Dendritic cell treated with granulocyte-macrophage colony-stimulating factor and Interleukin-4, amounts not matched to agents 40 ng/mL and 50 ng/mL, for 4 days (primary cell): ENCODE results near the gene BBX.

Experiments
- H3K27ac Mint-ChIP-seq: one replicate; pipeline ENCODE4 v1.8.0; 2022; ENCODE audit warnings: mild to moderate bottlenecking, mixed read lengths
- H3K27me3 Mint-ChIP-seq: one replicate; pipeline ENCODE4 v1.8.0; 2022; ENCODE audit warnings: mild to moderate bottlenecking, mixed read lengths
- H3K36me3 Mint-ChIP-seq: one replicate; pipeline ENCODE4 v1.8.0; 2022; ENCODE audit warnings: low read depth, mixed read lengths
- H3K4me1 Mint-ChIP-seq: one replicate; pipeline ENCODE4 v1.8.0; 2022; ENCODE audit warnings: low read depth, mixed read lengths
- H3K4me3 Mint-ChIP-seq: one replicate; pipeline ENCODE4 v1.8.0; 2022; ENCODE audit warnings: mild to moderate bottlenecking, moderate library complexity, mixed read lengths
- H3K9me3 Mint-ChIP-seq: one replicate; pipeline ENCODE4 v1.8.0; 2022; ENCODE audit warnings: mixed read lengths
- intact Hi-C: fragments of 100-400 bp; cut with micrococcal nuclease; formaldehyde crosslinking; loops from one replicate; pipeline ENCODE4 v1.15.0; 2022

The BBX gene

GRCh38 chr3:107745354-107745753 lies 222.6 kb downstream of the BBX start:
- Mint-ChIP-seq H3K27me3 (no peaks in the 10 kb centered on the region), H3K9me3 (no peaks in the 10 kb centered on the region), H3K27ac (no peak overlapping the region), H3K36me3 (no peaks in the 10 kb centered on the region), H3K4me1 (peaks cover 5% of the 10 kb centered on the region), H3K4me3 (no peak overlapping the region)
- intact Hi-C loops = no loop called here

- no peak overlapping the region for H3K27ac Mint-ChIP-seq
- H3K36me3 Mint-ChIP-seq = peaks cover 7% of the 10 kb centered on the region
- intact Hi-C loops = loop anchor here (5.0 kb wide), 1 partner anchor 175 kb away; no protein-coding TSS in a partner anchor
- H3K9me3 Mint-ChIP-seq = no peaks in the 10 kb centered on the region
- no peaks in the 10 kb centered on the region for H3K27me3 Mint-ChIP-seq
- H3K4me1 Mint-ChIP-seq = no peaks in the 10 kb centered on the region
- no peak overlapping the region for H3K4me3 Mint-ChIP-seq
These were observed 229.6 kb downstream of the BBX start for GRCh38 chr3:107752202-107752990.

GRCh38 chr3:107753494-107753893 lies 230.7 kb downstream of the BBX start:
- no peaks in the 10 kb centered on the region for H3K27me3 Mint-ChIP-seq
- H3K27ac Mint-ChIP-seq = no peak overlapping the region
- no peak overlapping the region for H3K4me3 Mint-ChIP-seq
- H3K36me3 Mint-ChIP-seq = peaks cover 7% of the 10 kb centered on the region
- H3K9me3 Mint-ChIP-seq = no peaks in the 10 kb centered on the region
- H3K4me1 Mint-ChIP-seq = no peaks in the 10 kb centered on the region
- intact Hi-C loops = loop anchor here (5.0 kb wide), 1 partner anchor 174 kb away; no protein-coding TSS in a partner anchor

- peaks cover 7% of the 10 kb centered on the region for H3K36me3 Mint-ChIP-seq
- intact Hi-C loops = loop anchor here (5.0 kb wide), 1 partner anchor 173 kb away; no protein-coding TSS in a partner anchor
- no peaks in the 10 kb centered on the region for H3K27me3 Mint-ChIP-seq
- no peaks in the 10 kb centered on the region for H3K4me1 Mint-ChIP-seq
- no peaks in the 10 kb centered on the region for H3K9me3 Mint-ChIP-seq
- H3K4me3 Mint-ChIP-seq = no peak overlapping the region
- no peak overlapping the region for H3K27ac Mint-ChIP-seq
These were observed 231.2 kb downstream of the BBX start for GRCh38 chr3:107753976-107754375.

GRCh38 chr3:107756649-107757048 lies 233.9 kb downstream of the BBX start:
- no peaks in the 10 kb centered on the region for H3K9me3 Mint-ChIP-seq
- H3K4me3 Mint-ChIP-seq = no peak overlapping the region
- intact Hi-C loops = no loop called here
- H3K27me3 Mint-ChIP-seq = no peaks in the 10 kb centered on the region
- H3K27ac Mint-ChIP-seq = no peak overlapping the region
- no peaks in the 10 kb centered on the region for H3K4me1 Mint-ChIP-seq
- peaks cover 7% of the 10 kb centered on the region for H3K36me3 Mint-ChIP-seq

GRCh38 chr3:107757140-107757539 lies 234.4 kb downstream of the BBX start:
- Mint-ChIP-seq H3K27me3 (no peaks in the 10 kb centered on the region), H3K4me3 (no peak overlapping the region), H3K9me3 (no peaks in the 10 kb centered on the region), H3K36me3 (peaks cover 7% of the 10 kb centered on the region), H3K27ac (no peak overlapping the region), H3K4me1 (no peaks in the 10 kb centered on the region)
- intact Hi-C loops = no loop called here

- H3K27me3 Mint-ChIP-seq = no peaks in the 10 kb centered on the region
- no peak overlapping the region for H3K27ac Mint-ChIP-seq
- no peak overlapping the region for H3K4me3 Mint-ChIP-seq
- intact Hi-C loops = no loop called here
- H3K9me3 Mint-ChIP-seq = no peaks in the 10 kb centered on the region
- H3K4me1 Mint-ChIP-seq = no peaks in the 10 kb centered on the region
- H3K36me3 Mint-ChIP-seq = peaks cover 7% of the 10 kb centered on the region
These were observed 237.4 kb downstream of the BBX start for GRCh38 chr3:107760144-107760543.

GRCh38 chr3:107761391-107761790 lies 238.6 kb downstream of the BBX start:
- intact Hi-C loops = no loop called here
- Mint-ChIP-seq H3K27me3 (no peaks in the 10 kb centered on the region), H3K36me3 (peaks cover 9% of the 10 kb centered on the region), H3K4me3 (no peak overlapping the region), H3K27ac (no peak overlapping the region), H3K9me3 (no peaks in the 10 kb centered on the region), H3K4me1 (no peaks in the 10 kb centered on the region)

GRCh38 chr3:107765524-107765923 lies 242.8 kb downstream of the BBX start:
- H3K4me1 Mint-ChIP-seq = no peaks in the 10 kb centered on the region
- no peak overlapping the region for H3K4me3 Mint-ChIP-seq
- H3K27ac Mint-ChIP-seq = no peak overlapping the region
- no peaks in the 10 kb centered on the region for H3K9me3 Mint-ChIP-seq
- H3K27me3 Mint-ChIP-seq = no peaks in the 10 kb centered on the region
- peaks cover 15% of the 10 kb centered on the region for H3K36me3 Mint-ChIP-seq
- intact Hi-C loops = no loop called here

GRCh38 chr3:107767897-107768605 lies 245.3 kb downstream of the BBX start:
- Mint-ChIP-seq H3K36me3 (peaks cover 20% of the 10 kb centered on the region), H3K4me3 (no peak overlapping the region), H3K9me3 (no peaks in the 10 kb centered on the region), H3K27ac (no peak overlapping the region), H3K27me3 (no peaks in the 10 kb centered on the region), H3K4me1 (no peaks in the 10 kb centered on the region)
- intact Hi-C loops = no loop called here

GRCh38 chr3:107769882-107770281 lies 247.1 kb downstream of the BBX start:
- Mint-ChIP-seq H3K36me3 (peaks cover 30% of the 10 kb centered on the region), H3K9me3 (no peaks in the 10 kb centered on the region), H3K4me1 (no peaks in the 10 kb centered on the region), H3K27ac (no peak overlapping the region), H3K27me3 (no peaks in the 10 kb centered on the region), H3K4me3 (no peak overlapping the region)
- intact Hi-C loops = no loop called here

GRCh38 chr3:107772016-107772415 lies 249.3 kb downstream of the BBX start:
- Mint-ChIP-seq H3K36me3 (peaks cover 16% of the 10 kb centered on the region), H3K27ac (no peak overlapping the region), H3K4me3 (no peak overlapping the region), H3K9me3 (no peaks in the 10 kb centered on the region), H3K27me3 (no peaks in the 10 kb centered on the region), H3K4me1 (no peaks in the 10 kb centered on the region)
- intact Hi-C loops = no loop called here

- Mint-ChIP-seq H3K27ac (no peak overlapping the region), H3K36me3 (peaks cover 31% of the 10 kb centered on the region), H3K4me1 (no peaks in the 10 kb centered on the region), H3K4me3 (no peak overlapping the region), H3K27me3 (no peaks in the 10 kb centered on the region), H3K9me3 (no peaks in the 10 kb centered on the region)
- intact Hi-C loops = no loop called here
These were observed 253.2 kb downstream of the BBX start for GRCh38 chr3:107775974-107776373.

- no peaks in the 10 kb centered on the region for H3K4me1 Mint-ChIP-seq
- intact Hi-C loops = no loop called here
- no peaks in the 10 kb centered on the region for H3K9me3 Mint-ChIP-seq
- no peak overlapping the region for H3K27ac Mint-ChIP-seq
- peaks cover 23% of the 10 kb centered on the region for H3K36me3 Mint-ChIP-seq
- H3K27me3 Mint-ChIP-seq = no peaks in the 10 kb centered on the region
- no peak overlapping the region for H3K4me3 Mint-ChIP-seq
These were observed 258.5 kb downstream of the BBX start for GRCh38 chr3:107781253-107781652.
